Right renal cortex interstitium (tissue), 3 donors: ENCODE data around the gene UNC93B1. TPM values are rescaled to one million over a fixed set of nuclear protein-coding genes. Genes with fewer than 3 reads are reported as not detected.

Source experiments
- DNase-seq, 3 donors: peaks; one replicate each; pipeline ENCODE4 v3.0.0-alpha.2; 2013; ENCODE audit warnings: low read depth in 3 of 3, low spot score in 2 of 3
- polyA plus RNA-seq, 3 donors: library from polyadenylated mRNA; unstranded; fragments of 120-200 nt; gene quantifications; one replicate each; pipeline ENCODE4 v1.2.1, GENCODE V29; 2013; ENCODE audit not compliant: insufficient read length in 3 of 3

Gene UNC93B1
- polyA plus RNA-seq, 3 donors: 8.4 to 9.4 (median 9.3) TPM

DNA sequence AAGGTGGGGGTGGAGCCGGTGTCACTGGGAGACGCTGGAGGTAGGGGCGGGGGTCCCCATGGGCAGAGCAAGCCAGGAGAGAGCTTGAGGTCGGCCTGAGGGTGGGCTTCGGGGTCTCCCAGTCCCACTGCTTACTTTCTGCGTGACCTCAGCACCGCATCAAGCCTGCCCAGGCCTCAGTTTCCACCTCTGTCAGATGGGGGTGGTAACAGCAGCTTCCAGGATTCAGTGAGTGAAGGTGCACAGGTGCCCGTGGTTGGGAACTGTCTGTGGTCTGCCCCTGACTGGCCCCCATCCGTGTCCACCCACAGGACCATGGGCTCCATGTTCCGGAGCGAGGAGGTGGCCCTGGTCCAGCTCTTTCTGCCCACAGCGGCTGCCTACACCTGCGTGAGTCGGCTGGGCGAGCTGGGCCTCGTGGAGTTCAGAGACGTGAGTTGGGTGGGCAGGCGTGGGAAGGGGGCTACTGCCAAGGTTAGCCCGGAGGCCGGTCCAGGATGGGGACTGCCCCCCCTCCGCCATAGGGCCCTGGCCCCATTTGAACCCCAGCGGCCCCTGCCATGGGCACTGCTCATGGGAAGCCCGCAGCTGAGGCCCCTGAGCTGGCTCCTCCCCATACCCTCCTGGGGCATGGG is 37.2 kb upstream of the UNC93B1 start:
- DNase-seq: no peak

DNA sequence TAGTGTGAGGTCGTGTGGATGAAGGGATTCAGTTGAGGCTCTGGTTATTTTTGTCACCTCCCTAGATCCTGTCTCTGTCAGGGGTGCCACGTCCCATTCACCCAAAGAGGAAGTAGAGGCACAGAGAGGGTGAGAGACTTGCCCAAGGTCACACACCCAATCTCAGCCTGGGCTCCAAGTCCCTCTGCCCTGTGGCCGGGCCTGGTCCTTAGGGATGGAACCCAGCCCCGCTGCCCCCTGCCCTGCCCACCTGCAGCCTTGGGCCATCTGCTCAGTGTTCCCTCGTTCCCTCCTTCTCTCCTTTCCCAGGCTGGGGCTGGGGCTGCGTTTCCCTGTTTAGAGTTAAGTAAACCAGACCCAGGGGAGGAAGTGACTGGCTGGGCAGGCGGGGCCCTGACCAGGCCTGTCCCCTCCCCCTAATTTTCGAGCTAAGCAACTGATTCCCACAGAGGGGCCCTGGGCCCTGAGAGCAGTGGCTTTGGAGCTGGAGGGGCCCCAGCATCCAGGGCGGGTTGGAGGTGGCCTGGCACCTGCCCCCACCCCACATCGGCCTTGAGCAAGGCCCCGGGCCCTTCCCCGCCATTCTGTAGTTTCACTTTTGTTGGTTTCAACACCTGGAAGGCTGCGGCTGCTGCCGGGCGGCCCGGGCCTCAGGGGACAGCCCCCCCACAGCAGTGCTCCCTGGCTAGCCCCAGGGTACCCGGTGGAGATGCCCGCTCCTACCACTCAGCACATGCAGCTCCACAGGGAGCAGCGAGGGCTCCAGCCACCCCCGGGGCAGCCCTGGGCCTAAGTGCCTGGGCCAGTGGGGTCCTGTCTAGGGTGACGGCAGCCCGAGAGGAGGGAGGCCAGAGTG is 36.4 kb upstream of the UNC93B1 start:
- DNase-seq: peak in 1 of 3 donors; percentile 39

DNA sequence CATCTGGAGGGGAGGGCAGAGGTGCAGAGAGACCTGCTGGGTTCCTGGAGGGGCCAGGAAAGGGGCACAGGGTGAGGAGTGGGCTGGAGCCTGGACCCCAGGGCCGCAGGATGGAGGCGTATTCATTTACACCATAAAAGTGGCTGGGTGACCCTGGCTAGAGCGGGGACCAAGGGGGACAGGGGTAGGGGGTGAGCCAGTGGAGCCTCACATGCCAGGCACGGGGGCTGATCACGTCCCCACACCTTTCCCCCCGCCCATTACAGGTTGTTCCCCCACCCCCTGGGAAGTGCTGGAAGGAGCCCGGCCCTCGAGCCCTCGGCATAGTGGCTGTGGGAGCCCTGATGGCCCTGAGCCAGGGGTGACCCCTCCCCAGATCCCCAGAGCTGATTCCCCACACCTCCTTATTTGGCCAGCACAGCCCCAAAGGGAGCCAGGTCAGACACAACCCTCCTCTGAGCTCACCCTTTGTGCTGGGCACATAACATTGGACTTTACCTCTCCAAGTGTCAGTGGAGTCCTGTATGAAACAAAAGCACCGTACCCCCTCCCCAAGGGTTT is 35.7 kb upstream of the UNC93B1 start:
- no peak for DNase-seq

DNA sequence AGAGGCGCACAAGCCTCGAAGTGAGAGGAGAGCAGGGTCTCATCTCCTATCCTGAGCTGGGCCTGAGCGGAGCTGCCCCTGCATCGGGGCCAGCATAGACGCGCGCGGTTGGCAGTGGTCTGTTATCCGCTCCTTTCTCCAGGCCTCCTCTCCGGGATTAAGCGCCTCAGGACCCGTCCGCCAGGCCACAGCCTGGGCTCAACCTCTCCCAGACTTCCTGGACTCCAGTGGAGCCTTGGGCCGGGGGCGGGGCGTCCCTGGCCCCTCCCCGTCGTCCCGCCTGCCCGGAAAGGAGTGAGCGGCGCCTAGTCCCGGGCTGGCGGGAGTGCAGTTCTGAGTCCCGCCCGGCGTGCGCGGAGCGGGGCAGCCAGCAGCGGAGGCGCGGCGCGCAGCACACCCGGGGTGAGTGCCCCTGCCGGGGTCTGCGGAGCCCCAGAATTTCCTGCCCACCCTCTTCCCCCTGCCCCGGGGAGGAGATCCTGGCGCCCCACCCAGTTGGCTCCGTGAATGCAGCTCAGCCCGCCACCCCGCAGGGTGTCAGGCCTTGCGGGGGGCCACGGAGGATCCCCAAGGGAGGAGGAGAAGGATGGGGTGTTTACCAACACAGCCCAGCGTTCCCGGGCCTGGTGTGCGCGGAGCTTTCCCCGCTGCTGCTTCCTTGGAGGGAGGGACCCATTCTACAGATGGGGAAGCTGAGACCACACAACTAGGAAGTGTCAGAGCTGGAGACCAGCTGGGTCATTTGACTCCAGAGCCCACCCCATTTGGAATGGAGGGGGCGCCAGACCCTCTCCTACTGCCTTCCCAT is 35.0 kb upstream of the UNC93B1 start, which contains the start of gene TCIRG1:
TCIRG1 (plus strand) TSS at position 308 of the 808 bp plus-strand sequence. CDS start 2,247 bp downstream, outside the sequence.
- peak in 1 of 3 donors; percentile 12 for DNase-seq

DNA sequence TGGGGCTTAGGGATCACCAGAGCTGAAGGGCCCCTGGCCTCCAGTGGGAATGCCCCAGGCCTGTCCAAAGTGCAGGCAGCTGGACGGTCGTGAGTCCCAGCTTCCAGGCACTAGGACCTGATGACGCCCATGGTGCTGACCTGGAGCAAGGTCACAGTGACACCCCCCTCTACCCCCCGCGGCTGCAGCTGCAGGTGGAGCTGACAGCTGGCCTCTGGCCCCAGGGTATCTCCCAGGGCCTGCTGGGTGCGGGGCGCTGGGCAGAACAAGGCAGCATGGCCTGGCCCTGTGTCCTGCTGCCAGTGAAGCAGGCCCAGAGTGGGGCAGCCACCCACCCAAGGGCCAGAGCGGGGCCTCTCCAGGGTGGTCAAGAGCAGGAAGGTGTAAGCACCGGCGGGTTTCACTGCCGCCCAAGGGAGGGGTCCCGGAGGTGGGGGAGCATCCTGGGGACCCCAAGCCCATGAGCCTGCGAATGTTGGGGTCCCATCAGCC is 34.4 kb upstream of the UNC93B1 start:
- DNase-seq: no peak

DNA sequence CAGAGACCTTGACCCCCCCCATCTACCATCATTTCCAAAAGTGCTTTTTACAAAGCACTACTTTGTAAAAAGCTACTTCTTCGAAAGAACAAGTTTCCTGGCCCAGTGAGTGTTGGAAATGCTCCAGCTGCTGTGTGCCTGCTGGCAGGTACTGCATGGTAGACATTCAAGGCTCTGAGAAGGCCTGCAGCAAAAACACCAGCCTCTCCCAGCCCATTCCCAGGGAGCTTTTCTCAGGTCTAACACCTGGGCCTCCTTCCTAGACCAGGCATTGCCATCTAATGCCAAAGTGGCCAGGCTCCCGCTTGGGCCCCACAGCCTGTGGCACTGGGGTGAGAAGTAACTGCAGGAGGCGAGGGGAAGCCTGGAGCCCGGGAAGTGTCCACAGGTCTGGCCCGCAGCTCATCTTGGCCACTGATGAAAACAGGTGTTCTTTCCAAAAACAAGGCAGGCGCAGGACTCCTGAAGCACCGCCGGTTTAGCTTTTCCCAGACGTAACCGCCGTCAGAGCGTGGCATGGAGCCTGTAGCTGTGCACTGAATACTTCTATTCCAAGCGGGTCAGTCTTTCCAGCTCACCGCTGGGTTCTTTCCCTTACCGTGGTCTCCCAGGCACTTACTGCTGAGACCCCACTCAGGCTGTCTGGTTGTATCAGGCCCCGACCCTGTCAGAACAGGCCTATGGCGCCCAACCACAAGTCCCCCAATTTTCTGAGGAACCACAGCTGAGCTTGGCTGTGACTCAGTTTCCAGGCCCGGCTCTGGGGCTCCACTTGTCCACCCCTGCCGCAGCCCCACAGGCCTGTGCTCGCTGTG is 33.7 kb upstream of the UNC93B1 start:
- DNase-seq: no peak

DNA sequence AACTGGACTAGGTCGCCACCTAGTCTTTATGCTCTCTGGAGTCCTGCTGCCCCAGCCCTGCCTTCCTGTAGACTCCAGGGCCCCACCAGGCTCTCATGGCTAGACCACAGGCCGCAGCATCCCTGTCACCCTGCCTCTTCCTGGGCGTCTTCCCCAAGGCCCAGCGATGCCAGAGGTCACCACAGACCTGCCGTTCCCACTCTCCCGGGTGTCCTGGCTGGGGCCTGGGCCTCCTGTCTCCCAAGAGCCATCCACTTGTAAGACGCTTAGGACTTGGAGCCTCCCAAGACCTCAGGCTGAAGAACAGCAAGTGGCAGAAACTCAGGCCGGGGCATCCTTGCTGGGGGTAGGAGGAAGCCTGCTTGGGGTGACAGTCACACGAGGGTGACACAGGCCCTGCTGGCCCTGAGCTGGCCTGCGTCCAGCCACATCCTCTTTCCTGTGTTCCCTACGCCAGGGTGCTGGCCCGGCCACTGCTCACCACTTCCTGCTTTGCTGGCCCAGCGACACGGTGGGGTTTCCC is 32.9 kb upstream of the UNC93B1 start:
- no peak for DNase-seq

DNA sequence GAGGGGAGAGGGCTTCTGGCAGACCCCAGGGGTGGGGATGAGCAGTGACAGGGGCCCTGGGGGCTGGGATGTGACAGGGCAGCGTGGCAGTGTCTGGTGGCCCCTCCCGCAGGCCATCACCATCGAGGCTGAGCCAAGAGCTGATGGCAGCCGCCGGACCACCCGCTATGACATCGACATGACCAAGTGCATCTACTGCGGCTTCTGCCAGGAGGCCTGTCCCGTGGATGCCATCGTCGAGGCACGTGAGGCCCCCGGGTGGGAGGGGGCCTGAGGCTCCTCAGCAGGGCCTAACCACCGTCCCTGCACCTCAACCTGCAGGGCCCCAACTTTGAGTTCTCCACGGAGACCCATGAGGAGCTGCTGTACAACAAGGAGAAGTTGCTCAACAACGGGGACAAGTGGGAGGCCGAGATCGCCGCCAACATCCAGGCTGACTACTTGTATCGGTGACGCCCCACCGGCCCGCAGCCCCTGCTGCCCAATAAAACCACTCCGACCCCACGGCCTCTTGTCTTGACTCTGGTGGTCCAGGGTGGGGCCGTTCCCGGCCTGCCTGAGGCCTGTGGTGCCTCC is 32.3 kb upstream of the UNC93B1 start:
- no peak for DNase-seq

DNA sequence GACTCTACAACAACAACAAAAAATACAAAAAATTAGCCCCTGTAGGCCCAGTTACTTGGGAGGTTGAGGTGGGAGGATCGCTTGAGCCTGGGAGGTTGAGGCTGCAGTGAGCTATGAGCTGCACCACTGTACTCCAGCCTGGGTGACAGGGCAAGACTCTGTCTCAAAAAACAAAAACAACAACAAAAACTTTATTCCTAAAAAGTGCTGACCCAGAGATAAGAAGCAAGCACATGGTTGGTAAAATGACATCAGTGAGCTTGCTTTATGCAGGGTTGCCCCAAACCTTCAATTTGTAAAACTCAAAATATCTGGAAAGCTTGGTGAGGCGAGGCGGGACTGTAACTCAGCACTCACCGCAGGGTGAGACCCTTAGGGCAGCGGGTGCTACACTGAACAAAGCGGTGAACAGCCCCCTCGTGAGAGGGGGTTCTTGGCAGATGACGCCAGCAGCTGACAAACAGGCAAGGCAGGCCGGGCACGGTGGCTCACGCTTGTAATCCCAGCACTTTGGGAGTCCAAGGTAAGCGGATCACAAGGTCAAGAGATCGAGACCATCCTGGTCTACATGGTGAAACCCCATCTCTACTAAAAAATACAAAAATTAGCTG is 31.5 kb upstream of the UNC93B1 start:
- DNase-seq: no peak

DNA sequence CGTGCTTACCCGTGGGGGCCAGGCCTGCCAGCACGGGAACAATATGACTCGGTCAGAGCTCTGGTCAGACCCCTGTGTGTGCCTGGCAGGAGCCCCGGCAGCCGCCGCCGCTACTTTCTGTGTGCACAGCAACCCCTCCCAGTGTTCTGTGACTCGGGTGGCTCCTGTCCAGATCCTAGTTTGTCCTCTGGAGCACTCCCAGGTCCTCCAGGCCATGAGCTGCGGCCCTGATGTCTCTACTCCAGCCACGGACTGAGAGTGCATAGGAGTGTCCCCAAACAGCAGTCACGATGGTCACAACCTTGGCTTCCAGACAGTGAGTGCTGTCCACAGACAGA is 29.8 kb upstream of the UNC93B1 start:
- DNase-seq: no peak

DNA sequence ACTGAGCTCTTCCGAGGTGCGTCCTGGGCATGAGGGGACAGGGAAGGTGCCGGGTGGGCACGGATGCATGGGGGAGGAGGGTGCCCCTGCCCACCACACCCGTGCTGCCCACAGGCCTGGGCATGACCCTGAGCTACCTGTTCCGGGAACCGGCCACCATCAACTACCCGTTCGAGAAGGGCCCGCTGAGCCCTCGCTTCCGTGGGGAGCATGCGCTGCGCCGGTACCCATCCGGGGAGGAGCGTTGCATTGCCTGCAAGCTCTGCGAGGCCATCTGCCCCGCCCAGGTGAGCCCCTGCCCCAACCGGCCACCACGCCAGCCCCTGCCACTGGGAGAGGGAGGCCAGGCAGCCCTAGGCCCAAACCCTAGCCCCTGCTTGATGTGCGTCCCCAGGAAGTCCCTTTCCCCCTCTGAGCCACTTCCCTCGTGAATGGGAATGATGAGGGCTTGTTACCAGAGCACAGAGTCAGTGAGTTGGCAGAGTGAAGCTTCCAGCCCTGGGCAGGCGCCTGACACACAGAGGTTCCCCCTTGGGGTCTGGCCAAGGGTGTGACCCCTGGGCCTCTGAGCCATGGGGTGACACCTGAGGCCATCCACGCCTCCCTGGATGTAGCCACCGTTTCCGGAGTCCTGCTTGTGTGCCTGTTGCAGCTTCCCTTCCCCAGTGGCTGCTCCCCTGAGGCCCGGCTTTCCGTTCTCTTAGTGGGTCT is 29.3 kb upstream of the UNC93B1 start:
- no peak for DNase-seq

DNA sequence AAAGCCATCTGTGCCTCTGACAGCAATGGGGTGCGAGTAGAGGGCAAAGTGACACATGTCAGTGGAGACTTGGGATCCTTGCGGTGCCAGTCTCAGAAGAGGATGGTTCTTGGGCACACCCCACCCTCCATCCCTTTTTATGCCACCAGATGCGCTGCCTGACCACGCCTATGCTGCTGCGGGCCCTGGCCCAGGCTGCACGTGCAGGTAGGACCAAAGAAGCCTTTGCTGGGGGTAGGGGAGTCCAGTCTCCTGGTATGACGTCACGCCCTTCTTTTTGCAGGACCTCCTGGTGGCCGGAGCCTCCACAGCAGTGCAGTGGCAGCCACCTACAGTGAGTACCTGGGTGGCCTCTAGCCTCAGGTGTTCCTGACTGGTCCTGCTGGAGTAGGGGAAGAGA is 28.1 kb upstream of the UNC93B1 start:
- DNase-seq: no peak

DNA sequence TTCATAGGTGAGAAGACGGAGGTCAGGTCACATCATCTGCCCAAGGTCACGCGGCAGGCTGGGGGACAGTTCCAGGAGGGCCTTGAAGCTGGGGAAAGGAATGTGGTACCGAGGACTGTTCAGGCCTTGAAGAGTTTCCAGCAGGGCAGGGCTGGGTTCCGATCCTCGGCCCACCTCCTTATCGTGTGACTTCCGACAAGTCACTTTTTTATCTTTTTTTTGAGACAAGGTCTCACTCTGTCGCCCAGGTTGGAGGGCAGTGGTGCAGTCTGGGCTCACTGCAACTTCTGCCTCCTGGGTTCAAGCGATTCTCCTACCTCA is 27.2 kb upstream of the UNC93B1 start:
- DNase-seq: no peak

DNA sequence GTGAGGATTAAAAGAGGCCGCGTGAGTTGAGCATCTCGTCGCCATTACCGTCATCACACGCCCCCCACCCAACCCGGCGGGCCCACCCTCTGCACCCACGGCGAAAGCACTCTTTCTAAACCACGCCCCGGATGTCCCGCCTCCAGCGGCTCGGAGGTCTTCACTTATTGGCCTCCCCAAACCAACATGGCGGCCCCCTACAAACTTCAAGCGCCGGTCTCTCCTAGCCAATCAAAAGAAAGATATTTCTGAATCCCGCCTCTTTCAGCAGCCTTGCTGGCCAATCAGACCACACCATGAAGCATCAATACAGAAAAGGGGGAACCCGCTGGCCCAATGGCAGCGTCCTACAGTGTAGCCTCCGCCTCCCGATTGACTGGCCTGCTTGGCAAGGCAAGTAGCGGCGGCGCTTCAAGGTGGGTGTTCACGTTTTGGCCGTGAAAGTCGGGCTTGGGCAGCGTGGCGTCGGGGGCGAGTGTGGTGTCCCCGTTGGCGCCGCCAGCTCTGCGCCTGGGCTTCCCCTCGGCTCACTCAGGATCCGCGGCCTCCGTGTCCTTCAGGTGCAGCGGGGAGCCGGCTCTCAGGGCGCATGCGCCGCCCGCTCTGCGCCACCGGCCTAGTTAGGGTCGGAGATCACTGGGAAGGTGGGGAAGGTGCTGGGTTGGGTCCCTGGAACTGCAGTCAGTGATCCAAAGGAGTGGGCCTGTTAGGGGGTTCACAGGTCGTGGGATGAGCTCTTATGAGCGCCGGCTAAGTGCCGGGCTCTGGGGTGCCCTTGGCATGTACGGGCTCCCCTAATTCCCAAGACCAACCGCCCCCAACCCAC is 26.6 kb upstream of the UNC93B1 start, which contains the start of gene NDUFS8:
NDUFS8 (plus strand) TSS at position 364 of the 826 bp plus-strand sequence. CDS start 1,471 bp downstream, outside the sequence.
- peak; percentile 97 to 99 (median 98) for DNase-seq

DNA sequence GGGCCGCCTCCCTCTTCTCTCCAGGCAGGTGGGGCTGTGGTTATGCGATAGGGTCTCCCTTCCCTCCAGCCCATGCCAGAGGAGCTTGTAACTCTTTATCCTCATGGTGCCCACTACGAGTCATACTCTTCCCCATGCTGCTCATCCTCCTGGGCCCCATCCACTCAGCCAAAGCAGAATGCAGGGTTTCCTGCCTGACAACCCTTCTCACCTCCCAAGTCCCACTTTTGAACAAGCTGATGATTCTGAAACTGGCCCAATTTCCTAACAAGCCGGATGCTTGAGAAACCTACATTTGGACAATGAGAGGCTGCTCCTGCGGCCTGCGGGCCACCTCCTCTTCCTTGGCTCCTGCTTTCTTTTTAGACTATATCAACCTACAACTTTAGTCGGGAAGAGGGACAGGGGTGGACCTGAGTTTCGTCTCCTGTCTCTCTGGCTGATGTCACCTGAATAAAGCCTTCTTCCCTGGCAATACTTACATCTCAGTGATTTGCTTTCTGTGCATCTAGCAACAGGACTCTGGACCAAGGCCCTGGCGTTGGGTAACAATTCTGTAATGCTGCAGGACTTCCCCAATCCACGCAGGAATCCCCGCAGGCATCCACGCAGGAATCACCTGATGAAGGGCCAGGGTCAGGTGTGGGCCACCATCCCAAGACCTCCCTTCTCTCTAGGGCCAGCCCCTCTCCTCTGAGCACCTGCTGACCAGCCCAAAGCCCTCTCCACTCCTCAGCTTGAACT is 25.1 kb upstream of the UNC93B1 start:
- DNase-seq: no peak

DNA sequence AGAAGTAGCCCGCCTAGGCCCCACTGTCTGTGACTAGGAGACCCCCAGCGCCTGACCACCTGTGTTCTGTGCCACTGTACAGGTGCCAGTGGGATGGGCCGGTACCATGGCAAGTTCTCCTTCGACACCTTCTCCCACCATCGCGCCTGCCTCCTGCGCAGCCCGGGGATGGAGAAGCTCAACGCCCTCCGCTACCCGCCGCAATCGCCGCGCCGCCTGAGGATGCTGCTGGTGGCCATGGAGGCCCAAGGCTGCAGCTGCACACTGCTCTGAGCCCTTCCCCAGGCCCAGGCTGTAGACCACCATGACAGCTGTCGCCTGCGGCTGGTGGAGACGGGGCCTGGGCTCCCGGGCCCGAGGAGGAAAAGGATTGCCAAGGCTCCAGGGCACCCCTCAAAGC is 23.8 kb upstream of the UNC93B1 start:
- no peak for DNase-seq
